CD4-positive, alpha-beta memory T cell (primary cell): Measurements from ENCODE around the gene EIF4EBP2. TPM values are rescaled to one million over a fixed set of nuclear protein-coding genes. Genes with fewer than 3 reads are reported as not detected.

ENCODE experiments used
- CTCF ChIA-PET: fragments of 350-600 bp; sonication (Branson Sonifier 250); formaldehyde crosslinking; loops from one replicate; lab custom pipeline; 2021; ENCODE audit warnings: inconsistent platforms; ENCODE audit not compliant: partially characterized antibody; lab: Charles Lee
- POLR2A ChIA-PET: fragments of 350-600 bp; sonication (Branson Sonifier 250); formaldehyde crosslinking; loops from one replicate; lab custom pipeline; 2021; ENCODE audit not compliant: partially characterized antibody; lab: Charles Lee
- DNase-seq, 5 donors: peaks; one replicate each; pipeline versions ENCODE4 v3.0.0 to v3.0.0-alpha.2; 2020 to 2022; ENCODE audit warnings: mixed read lengths in 1 of 5
- H3K27ac ChIP-seq: one replicate; pipeline ENCODE4 v1.7.0; 2013; ENCODE audit warnings: low read depth, low read length
- H3K27me3 ChIP-seq: 2 replicates; pipeline ENCODE4 v1.7.0; 2013; ENCODE audit warnings: mild to moderate bottlenecking, low read length, moderate library complexity; ENCODE audit not compliant: insufficient read depth
- H3K36me3 ChIP-seq: 2 replicates; pipeline ENCODE4 v1.7.0; 2013; ENCODE audit warnings: mild to moderate bottlenecking, low read length, moderate library complexity; ENCODE audit not compliant: insufficient read depth
- H3K4me1 ChIP-seq: 2 replicates; pipeline ENCODE4 v1.7.0; 2013; ENCODE audit warnings: mild to moderate bottlenecking, low read length, moderate library complexity; ENCODE audit not compliant: insufficient read depth
- H3K4me3 ChIP-seq, 2 donors: one replicate each; pipeline ENCODE4 v1.7.0; 2013; ENCODE audit warnings: low read length in 2 of 2, mild to moderate bottlenecking in 1 of 2
- H3K9me3 ChIP-seq, 2 donors: one replicate each; pipeline ENCODE4 v1.7.0; 2013; ENCODE audit warnings: low read length in 2 of 2, control low read depth in 1 of 2; ENCODE audit not compliant: control insufficient read depth in 1 of 2
- H3K27ac Mint-ChIP-seq, 7 donors: one replicate each; pipeline ENCODE4 v1.8.0; 2020 to 2021; ENCODE audit warnings: mixed read lengths in 7 of 7, mild to moderate bottlenecking in 6 of 7, inconsistent platforms in 3 of 7, moderate library complexity in 3 of 7
- H3K27me3 Mint-ChIP-seq, 2 donors: one replicate each; pipeline ENCODE4 v1.8.0; 2020 to 2021; ENCODE audit warnings: mixed read lengths in 2 of 2
- H3K36me3 Mint-ChIP-seq, 2 donors: one replicate each; pipeline ENCODE4 v1.8.0; 2020 to 2021; ENCODE audit warnings: mixed read lengths in 2 of 2, inconsistent platforms in 1 of 2, mild to moderate bottlenecking in 1 of 2
- H3K4me1 Mint-ChIP-seq, 4 donors: one replicate each; pipeline ENCODE4 v1.8.0; 2020 to 2021; ENCODE audit warnings: mixed read lengths in 4 of 4, mild to moderate bottlenecking in 1 of 4
- H3K4me3 Mint-ChIP-seq, 8 donors: one replicate each; pipeline ENCODE4 v1.8.0; 2020 to 2021; ENCODE audit warnings: mixed read lengths in 8 of 8, mild to moderate bottlenecking in 7 of 8, moderate library complexity in 6 of 8, inconsistent platforms in 3 of 8
- H3K9me3 Mint-ChIP-seq, 8 donors: one replicate each; pipeline ENCODE4 v1.8.0; 2020 to 2021; ENCODE audit warnings: mixed read lengths in 8 of 8, mild to moderate bottlenecking in 5 of 8, inconsistent platforms in 3 of 8, moderate library complexity in 1 of 8
- intact Hi-C: fragments of 100-400 bp; cut with micrococcal nuclease; formaldehyde crosslinking; loops from one replicate; pipeline ENCODE4 v1.15.1; 2023
- polyA plus RNA-seq, 2 donors: library from polyadenylated mRNA; unstranded; fragments of 300-500 nt; fragmentation: Illumina TruSeq; gene quantifications; one replicate each; pipeline ENCODE4 v1.2.3, GENCODE V29; 2021
- total RNA-seq, 2 experiments: library from RNA; stranded (reverse); gene quantifications; one replicate each; pipeline ENCODE4 v1.2.3, GENCODE V29; 2021

Gene EIF4EBP2
- total and polyA plus RNA-seq, 4 experiments from 2014 or later = 54.5 to 83.9 (median 62.3) TPM

GRCh38 chr10:70459061-70459773 lies 55.3 kb downstream of the EIF4EBP2 start:
- H3K36me3 Mint-ChIP-seq = no peaks in the 10 kb centered on the region

GRCh38 chr10:70459774-70460490 lies 56.0 kb downstream of the EIF4EBP2 start:
- DNase-seq = no peak
- no peaks in the 10 kb centered on the region for H3K9me3 Mint-ChIP-seq
- peak overlapping the region in 2 of 7 donors; percentile 5 to 15 for H3K27ac Mint-ChIP-seq
- Histone ChIP-seq H3K4me3 (no peak overlapping the region), H3K27me3 (peaks cover 11% of the 10 kb centered on the region), H3K27ac (no peak overlapping the region), H3K36me3 (no peaks in the 10 kb centered on the region), H3K9me3 (no peaks in the 10 kb centered on the region), H3K4me1 (peaks cover 10% of the 10 kb centered on the region)
- no peaks in the 10 kb centered on the region for H3K36me3 Mint-ChIP-seq
- H3K4me1 Mint-ChIP-seq = peaks cover 0 to 16% (median 1%) of the 10 kb centered on the region in 4 donors
- POLR2A ChIA-PET = no interaction called here
- H3K4me3 Mint-ChIP-seq = peak overlapping the region in 3 of 8 donors; percentile 25 to 48 (median 47)
- peaks cover 29 to 40% of the 10 kb centered on the region in 2 donors for H3K27me3 Mint-ChIP-seq
- CTCF ChIA-PET = interaction anchor here (0.7 to 3.8 kb wide), 6 partner anchors 15 to 356 kb away, joined by 3 to 28 read pairs (median 6); no protein-coding TSS in a partner anchor
- intact Hi-C loops = loop anchor here (2.0 kb wide), 1 partner anchor 91 kb away; no protein-coding TSS in a partner anchor

More at GRCh38 chr10:70459061-70459773, 55.3 kb downstream of the EIF4EBP2 start:
- peaks cover 11% of the 10 kb centered on the region for H3K27me3 ChIP-seq
- H3K27ac Mint-ChIP-seq = no peak overlapping the region
- intact Hi-C loops = no loop called here
- ChIA-PET CTCF (interaction anchor here (3.0 to 3.8 kb wide), 2 partner anchors 91 to 300 kb away, joined by 27 to 28 read pairs; no protein-coding TSS in a partner anchor), POLR2A (no interaction called here)
- H3K36me3 ChIP-seq = no peaks in the 10 kb centered on the region
- no peaks in the 10 kb centered on the region for H3K9me3 ChIP-seq
- peak overlapping the region in 1 of 8 donors; percentile 61 for H3K4me3 Mint-ChIP-seq
- peaks cover 29 to 40% of the 10 kb centered on the region in 2 donors for H3K27me3 Mint-ChIP-seq
- no peak overlapping the region for H3K4me3 ChIP-seq
- no peak for DNase-seq
- peaks cover 10% of the 10 kb centered on the region for H3K4me1 ChIP-seq
- no peak overlapping the region for H3K27ac ChIP-seq
- peaks cover 0 to 16% (median 1%) of the 10 kb centered on the region in 4 donors for H3K4me1 Mint-ChIP-seq
- H3K9me3 Mint-ChIP-seq = no peaks in the 10 kb centered on the region

DNA sequence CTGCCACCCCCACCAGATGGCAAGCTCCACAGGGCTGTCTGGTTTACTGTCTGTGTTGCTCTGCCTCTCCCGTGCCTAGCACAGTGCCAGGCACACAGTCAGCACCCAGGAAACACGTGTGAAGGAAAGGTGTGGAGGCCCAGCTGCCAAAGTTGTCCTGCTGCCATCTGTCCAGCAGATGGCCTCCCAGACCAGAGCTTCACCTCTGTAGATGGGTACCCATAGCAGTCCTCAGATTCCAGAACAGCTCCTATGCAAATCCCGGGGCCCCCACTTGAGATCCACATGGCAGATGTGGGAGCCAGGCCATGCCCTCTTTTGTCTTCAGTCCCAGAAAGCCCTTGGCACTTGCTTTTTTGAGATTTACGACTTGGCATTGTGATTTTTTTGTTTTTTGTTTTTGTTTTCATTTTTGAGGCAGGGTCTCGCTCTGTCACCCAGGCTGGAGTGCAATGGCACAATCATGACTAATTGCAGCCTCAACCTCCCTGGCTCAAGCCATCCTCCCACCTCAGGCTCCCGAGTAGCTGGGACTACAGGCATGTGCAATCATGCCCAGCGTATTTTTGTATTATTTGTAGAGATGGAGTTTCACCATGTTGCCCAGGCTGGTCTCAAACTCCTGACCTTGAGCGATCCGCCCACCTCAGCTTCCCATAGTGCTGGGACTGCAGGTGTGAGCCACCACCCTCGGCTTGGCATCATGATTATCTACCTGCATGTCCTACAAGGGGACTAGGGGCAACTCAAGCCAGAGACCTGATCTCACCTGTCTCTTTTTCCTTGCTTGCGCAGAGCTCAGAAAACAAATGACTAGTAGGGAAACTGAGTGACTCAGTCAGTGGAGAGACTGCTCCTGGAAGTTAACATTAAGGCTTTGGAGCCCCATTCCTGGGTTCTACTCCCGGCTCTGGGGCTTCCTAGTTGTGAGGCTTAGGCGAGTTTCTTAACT lies 57.7 kb downstream of the EIF4EBP2 start:
- intact Hi-C loops = loop anchor here (1.0 to 2.0 kb wide), 2 partner anchors 16 to 89 kb away; no protein-coding TSS in a partner anchor
- H3K4me3 ChIP-seq = no peak overlapping the region
- peaks cover 9% of the 10 kb centered on the region for H3K27me3 ChIP-seq
- CTCF ChIA-PET = interaction anchor here (0.8 to 4.6 kb wide), 27 partner anchors 9 to 419 kb away, joined by 3 to 38 read pairs (median 4); no protein-coding TSS in a partner anchor
- DNase-seq = peak in 4 of 5 donors; percentile 31 to 40 (median 32)
- H3K9me3 ChIP-seq = no peaks in the 10 kb centered on the region
- Mint-ChIP-seq H3K27ac (peak overlapping the region in 1 of 7 donors; percentile 35), H3K27me3 (peaks cover 24 to 29% of the 10 kb centered on the region in 2 donors), H3K36me3 (no peaks in the 10 kb centered on the region), H3K4me3 (no peak overlapping the region), H3K9me3 (no peaks in the 10 kb centered on the region), H3K4me1 (peaks cover 0 to 16% (median 1%) of the 10 kb centered on the region in 4 donors)
- H3K36me3 ChIP-seq = no peaks in the 10 kb centered on the region
- H3K4me1 ChIP-seq = peaks cover 10% of the 10 kb centered on the region
- no peak overlapping the region for H3K27ac ChIP-seq
- POLR2A ChIA-PET = interaction anchor here (1.5 kb wide), 1 partner anchor 57 kb away, joined by 5 read pairs; no protein-coding TSS in a partner anchor

DNA sequence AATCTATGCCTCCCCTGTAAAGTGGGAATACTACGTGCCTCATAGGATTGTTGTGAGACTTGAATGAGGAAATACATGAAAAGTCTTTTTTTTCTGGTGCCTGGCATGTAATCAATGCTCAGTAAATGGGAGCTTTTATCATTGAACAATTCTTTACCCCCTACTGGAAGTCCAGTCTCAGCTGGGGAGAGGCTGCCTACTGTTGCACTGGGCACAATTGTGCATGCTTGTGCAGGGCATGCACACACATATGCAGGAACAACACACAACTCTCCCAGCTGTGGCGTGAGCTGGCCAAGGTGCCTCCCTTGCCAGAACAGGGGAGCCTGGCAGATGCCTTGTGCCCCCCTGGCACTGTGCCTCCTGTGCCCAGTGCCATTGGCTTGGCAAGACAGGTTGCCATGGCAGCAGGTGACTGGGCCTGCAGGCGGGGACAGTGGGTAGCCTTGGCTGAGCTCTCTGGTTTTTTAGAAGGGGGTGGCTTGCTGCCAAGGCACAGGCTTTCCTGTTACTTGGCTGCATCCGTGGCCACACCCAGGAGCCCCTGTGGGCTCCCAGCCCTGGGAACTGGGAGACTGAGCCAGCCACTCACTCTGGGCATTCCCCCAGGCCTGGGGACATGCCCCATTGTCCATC lies 58.5 kb downstream of the EIF4EBP2 start:
- H3K27me3 Mint-ChIP-seq = peaks cover 18 to 24% of the 10 kb centered on the region in 2 donors
- peaks cover 8% of the 10 kb centered on the region for H3K27me3 ChIP-seq
- no peak overlapping the region for H3K4me3 ChIP-seq
- no peaks in the 10 kb centered on the region for H3K9me3 ChIP-seq
- H3K27ac ChIP-seq = no peak overlapping the region
- H3K4me1 Mint-ChIP-seq = peaks cover 0 to 14% (median 1%) of the 10 kb centered on the region in 4 donors
- no peaks in the 10 kb centered on the region for H3K9me3 Mint-ChIP-seq
- CTCF ChIA-PET = interaction anchor here (0.9 to 4.6 kb wide), 13 partner anchors 10 to 418 kb away, joined by 3 to 38 read pairs (median 4); no protein-coding TSS in a partner anchor
- H3K36me3 ChIP-seq = no peaks in the 10 kb centered on the region
- intact Hi-C loops = no loop called here
- H3K4me1 ChIP-seq = peaks cover 10% of the 10 kb centered on the region
- no peaks in the 10 kb centered on the region for H3K36me3 Mint-ChIP-seq
- H3K27ac Mint-ChIP-seq = no peak overlapping the region
- POLR2A ChIA-PET = no interaction called here
- no peak overlapping the region for H3K4me3 Mint-ChIP-seq
- no peak for DNase-seq

- POLR2A ChIA-PET = no interaction called here
- Mint-ChIP-seq H3K36me3 (no peaks in the 10 kb centered on the region), H3K27ac (no peak overlapping the region), H3K9me3 (no peaks in the 10 kb centered on the region), H3K27me3 (peaks cover 3 to 7% of the 10 kb centered on the region in 2 donors), H3K4me1 (peaks cover 0 to 4% (median 0%) of the 10 kb centered on the region in 4 donors), H3K4me3 (no peak overlapping the region)
- CTCF ChIA-PET = no interaction called here
- H3K27me3 ChIP-seq = no peaks in the 10 kb centered on the region
- no peaks in the 10 kb centered on the region for H3K9me3 ChIP-seq
- intact Hi-C loops = no loop called here
- no peaks in the 10 kb centered on the region for H3K4me1 ChIP-seq
- no peak overlapping the region for H3K27ac ChIP-seq
- H3K4me3 ChIP-seq = no peak overlapping the region
- DNase-seq = no peak
- no peaks in the 10 kb centered on the region for H3K36me3 ChIP-seq
These were observed 61.3 kb downstream of the EIF4EBP2 start for GRCh38 chr10:70465278-70465677.

DNA sequence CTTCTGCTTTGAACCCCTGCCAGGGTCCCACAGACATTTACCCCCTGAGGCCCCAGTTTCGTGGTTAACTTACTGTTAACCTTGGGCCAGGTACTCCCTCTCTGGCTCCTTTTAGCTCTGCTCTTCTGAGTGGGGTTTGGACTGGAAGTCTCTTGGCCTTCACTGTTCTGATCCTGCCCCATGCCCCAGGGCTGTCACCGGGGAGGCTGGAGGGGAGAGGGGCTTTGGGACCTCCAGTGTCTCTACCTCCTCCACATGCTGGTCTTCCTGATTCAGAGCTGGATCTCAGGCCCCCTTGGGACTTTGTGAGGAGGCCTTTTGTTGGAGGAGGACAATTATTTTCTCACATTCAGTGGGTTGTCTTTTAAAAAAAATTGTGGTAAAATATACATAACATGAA lies 61.9 kb downstream of the EIF4EBP2 start:
- H3K4me1 Mint-ChIP-seq = peaks cover 0 to 4% (median 0%) of the 10 kb centered on the region in 4 donors
- no peaks in the 10 kb centered on the region for H3K9me3 Mint-ChIP-seq

More for the DNA sequence above, 61.9 kb downstream of the EIF4EBP2 start:
- Histone ChIP-seq H3K9me3 (no peaks in the 10 kb centered on the region), H3K4me3 (no peak overlapping the region), H3K27ac (no peak overlapping the region), H3K4me1 (no peaks in the 10 kb centered on the region), H3K27me3 (no peaks in the 10 kb centered on the region), H3K36me3 (no peaks in the 10 kb centered on the region)
- ChIA-PET CTCF (no interaction called here), POLR2A (no interaction called here)
- H3K27me3 Mint-ChIP-seq = peaks cover 2 to 4% of the 10 kb centered on the region in 2 donors
- DNase-seq = no peak
- no peak overlapping the region for H3K4me3 Mint-ChIP-seq
- H3K36me3 Mint-ChIP-seq = no peaks in the 10 kb centered on the region
- no peak overlapping the region for H3K27ac Mint-ChIP-seq
- intact Hi-C loops = no loop called here
